ENCODE data around the gene TSPYL1.

Gene TSPYL1

DNA sequence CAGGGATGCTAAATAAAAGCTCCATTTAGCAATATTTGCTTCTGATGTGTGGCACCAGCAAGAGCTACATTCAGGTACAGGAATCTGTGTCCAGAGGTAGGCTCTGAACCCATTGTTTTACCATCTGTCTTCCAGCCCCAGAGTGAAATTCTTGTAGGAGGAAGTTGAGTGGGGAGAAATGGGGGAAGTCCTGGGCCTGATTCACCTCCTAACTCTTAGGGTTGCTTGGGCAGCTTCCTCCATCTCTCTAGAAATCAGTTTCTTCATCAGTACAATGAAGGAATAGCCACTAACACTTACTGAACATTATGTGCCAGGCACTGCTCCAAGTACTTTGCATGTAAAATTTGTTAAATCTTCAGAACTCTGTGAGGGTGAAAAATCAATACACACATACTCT, 35.1 kb upstream of the TSPYL1 start:
- no peak overlapping the region for H3K27ac ChIP-seq (ENCODE audit: low read depth, low read length)
- no peaks in the 10 kb centered on the region for H3K4me1 ChIP-seq (ENCODE audit: insufficient read depth, low read length)
- H3K4me3 ChIP-seq (ENCODE audit: low read length), result no peak overlapping the region
- H3K36me3 ChIP-seq (ENCODE audit: insufficient read depth, low read length), result no peaks in the 10 kb centered on the region
- H3K9me3 ChIP-seq (ENCODE audit: insufficient read depth, low read depth, low read length), result no peaks in the 10 kb centered on the region
- no peak overlapping the region for H3K9ac ChIP-seq (ENCODE audit: low read depth, low read length)
- no peaks in the 10 kb centered on the region for H3K27me3 ChIP-seq (ENCODE audit: insufficient read depth, low read length)

DNA sequence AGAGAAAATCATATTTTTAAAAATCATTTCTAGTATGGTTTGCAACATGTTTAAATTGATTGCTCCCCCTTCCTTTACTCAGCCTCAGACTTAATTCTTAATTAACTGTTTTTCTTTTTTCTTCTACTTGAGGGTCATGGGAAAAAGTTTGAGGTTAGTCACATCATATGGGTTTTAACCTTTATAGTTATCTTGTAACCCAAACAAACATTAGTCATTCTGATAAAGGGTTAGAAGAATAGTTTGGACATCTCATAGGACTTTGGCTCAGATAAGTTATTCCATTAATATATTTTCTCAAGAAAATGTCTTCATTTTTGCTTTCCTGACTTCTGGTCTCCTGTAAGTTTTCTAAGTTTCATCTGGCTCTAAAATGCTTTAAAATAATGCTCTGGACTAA, 34.5 kb upstream of the TSPYL1 start:
- Histone ChIP-seq H3K9ac (ENCODE audit: low read depth, low read length) (no peak overlapping the region), H3K9me3 (ENCODE audit: insufficient read depth, low read depth, low read length) (no peaks in the 10 kb centered on the region), H3K4me1 (ENCODE audit: insufficient read depth, low read length) (no peaks in the 10 kb centered on the region), H3K27ac (ENCODE audit: low read depth, low read length) (no peak overlapping the region), H3K27me3 (ENCODE audit: insufficient read depth, low read length) (no peaks in the 10 kb centered on the region), H3K36me3 (ENCODE audit: insufficient read depth, low read length) (no peaks in the 10 kb centered on the region), H3K4me3 (ENCODE audit: low read length) (no peak overlapping the region)

- no peak overlapping the region for H3K27ac ChIP-seq (ENCODE audit: low read depth, low read length)
- H3K36me3 ChIP-seq (ENCODE audit: insufficient read depth, low read length), result no peaks in the 10 kb centered on the region
- H3K9ac ChIP-seq (ENCODE audit: low read depth, low read length), result no peak overlapping the region
- H3K4me1 ChIP-seq (ENCODE audit: insufficient read depth, low read length), result no peaks in the 10 kb centered on the region
- H3K4me3 ChIP-seq (ENCODE audit: low read length), result no peak overlapping the region
- H3K9me3 ChIP-seq (ENCODE audit: insufficient read depth, low read depth, low read length), result no peaks in the 10 kb centered on the region
- no peaks in the 10 kb centered on the region for H3K27me3 ChIP-seq (ENCODE audit: insufficient read depth, low read length)
- WGBS, result 82% methylated on average over 1 of the region's 2 CpGs
Measured at GRCh38 chr6:116313101-116313776, 33.5 kb upstream of the TSPYL1 start.

DNA sequence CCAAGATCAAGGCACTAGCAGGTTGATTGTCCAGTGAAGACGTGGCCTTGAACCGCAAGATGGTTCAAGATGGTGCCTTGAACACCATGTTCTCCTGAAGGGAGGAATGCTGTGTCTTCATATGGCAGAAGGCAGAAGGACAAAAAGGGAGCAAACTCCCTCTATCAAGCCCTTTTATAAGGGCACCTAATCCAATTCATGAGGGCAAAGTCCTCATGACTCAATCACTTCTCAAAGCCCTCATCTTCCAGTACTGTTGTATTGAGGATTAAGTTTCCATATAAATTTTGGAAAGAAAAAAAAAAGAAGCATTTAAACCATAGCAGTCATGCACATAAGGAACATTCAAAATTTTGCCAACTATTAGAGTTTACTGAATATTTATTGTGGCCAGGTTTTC, 29.9 kb upstream of the TSPYL1 start:
- Histone ChIP-seq H3K36me3 (ENCODE audit: insufficient read depth, low read length) (no peaks in the 10 kb centered on the region), H3K27me3 (ENCODE audit: insufficient read depth, low read length) (no peaks in the 10 kb centered on the region), H3K9me3 (ENCODE audit: insufficient read depth, low read depth, low read length) (no peaks in the 10 kb centered on the region), H3K27ac (ENCODE audit: low read depth, low read length) (no peak overlapping the region), H3K4me1 (ENCODE audit: insufficient read depth, low read length) (no peaks in the 10 kb centered on the region), H3K4me3 (ENCODE audit: low read length) (no peak overlapping the region), H3K9ac (ENCODE audit: low read depth, low read length) (no peak overlapping the region)
- WGBS, result 49% methylated on average over 2 of the region's 2 CpGs

DNA sequence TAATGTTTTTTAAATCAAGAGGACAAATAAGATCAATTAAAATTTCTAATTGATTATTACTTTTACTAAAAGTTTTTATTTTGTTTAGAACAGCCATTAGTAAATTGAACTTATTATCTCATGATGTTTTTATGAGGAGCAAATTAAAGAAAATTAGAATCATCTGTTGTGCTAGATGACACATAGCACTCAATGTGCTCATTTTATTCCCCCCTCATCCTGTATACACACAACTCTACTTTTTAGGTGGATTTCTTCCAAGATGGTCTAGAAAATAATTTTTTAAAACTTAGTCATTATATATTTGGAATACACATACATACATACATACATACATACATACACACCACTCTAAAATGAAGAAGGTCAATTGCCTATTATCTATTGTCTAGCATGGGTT, 29.3 kb upstream of the TSPYL1 start:
- no peak overlapping the region for H3K27ac ChIP-seq (ENCODE audit: low read depth, low read length)

GRCh38 chr6:116307633-116308032, 27.9 kb upstream of the TSPYL1 start:
- Histone ChIP-seq H3K9me3 (ENCODE audit: insufficient read depth, low read depth, low read length) (no peaks in the 10 kb centered on the region), H3K4me3 (ENCODE audit: low read length) (no peak overlapping the region), H3K36me3 (ENCODE audit: insufficient read depth, low read length) (no peaks in the 10 kb centered on the region), H3K27me3 (ENCODE audit: insufficient read depth, low read length) (no peaks in the 10 kb centered on the region), H3K27ac (ENCODE audit: low read depth, low read length) (no peak overlapping the region), H3K4me1 (ENCODE audit: insufficient read depth, low read length) (no peaks in the 10 kb centered on the region), H3K9ac (ENCODE audit: low read depth, low read length) (no peak overlapping the region)
- WGBS, result 83% methylated on average over 1 of the region's 1 CpG

More for the DNA sequence above, 29.3 kb upstream of the TSPYL1 start:
- Histone ChIP-seq H3K4me1 (ENCODE audit: insufficient read depth, low read length) (no peaks in the 10 kb centered on the region), H3K4me3 (ENCODE audit: low read length) (no peak overlapping the region), H3K27me3 (ENCODE audit: insufficient read depth, low read length) (no peaks in the 10 kb centered on the region), H3K9ac (ENCODE audit: low read depth, low read length) (no peak overlapping the region), H3K36me3 (ENCODE audit: insufficient read depth, low read length) (no peaks in the 10 kb centered on the region), H3K9me3 (ENCODE audit: insufficient read depth, low read depth, low read length) (no peaks in the 10 kb centered on the region)

- Histone ChIP-seq H3K4me3 (ENCODE audit: low read length) (no peak overlapping the region), H3K27ac (ENCODE audit: low read depth, low read length) (no peak overlapping the region), H3K9me3 (ENCODE audit: insufficient read depth, low read depth, low read length) (no peaks in the 10 kb centered on the region), H3K27me3 (ENCODE audit: insufficient read depth, low read length) (no peaks in the 10 kb centered on the region), H3K36me3 (ENCODE audit: insufficient read depth, low read length) (no peaks in the 10 kb centered on the region), H3K4me1 (ENCODE audit: insufficient read depth, low read length) (no peaks in the 10 kb centered on the region), H3K9ac (ENCODE audit: low read depth, low read length) (no peak overlapping the region)
- 95% methylated on average over 1 of the region's 1 CpG for WGBS
Measured at GRCh38 chr6:116307001-116307400, 27.3 kb upstream of the TSPYL1 start.

DNA sequence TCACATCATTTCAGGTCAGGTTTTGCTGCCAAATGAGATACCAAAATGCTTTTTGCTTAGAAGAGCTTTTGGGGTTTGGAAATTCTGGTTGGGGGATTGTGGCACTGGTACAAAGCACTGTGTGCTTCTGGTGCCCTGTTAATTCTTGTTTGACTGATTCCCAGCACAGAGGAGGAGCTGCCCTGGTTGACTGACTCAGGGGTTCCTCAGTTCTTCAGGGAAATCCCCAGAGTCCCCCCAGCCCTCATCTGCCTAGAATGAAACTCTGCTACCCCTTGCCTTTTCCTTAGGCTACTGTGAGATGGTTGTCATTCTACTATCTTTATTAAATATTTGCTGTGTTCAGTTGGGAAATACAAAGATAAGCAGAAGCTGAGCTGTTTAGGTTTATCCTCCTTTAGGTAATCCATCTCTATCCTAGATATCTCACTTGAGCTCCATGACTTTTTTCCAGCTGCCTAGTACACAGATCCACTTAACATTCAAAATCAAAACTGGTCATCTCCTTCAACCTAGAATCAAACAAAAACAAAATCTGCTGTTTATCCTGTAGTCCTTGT, 24.9 kb upstream of the TSPYL1 start:
- Histone ChIP-seq H3K27me3 (ENCODE audit: insufficient read depth, low read length) (no peaks in the 10 kb centered on the region), H3K27ac (ENCODE audit: low read depth, low read length) (no peak overlapping the region), H3K9ac (ENCODE audit: low read depth, low read length) (no peak overlapping the region), H3K36me3 (ENCODE audit: insufficient read depth, low read length) (no peaks in the 10 kb centered on the region), H3K9me3 (ENCODE audit: insufficient read depth, low read depth, low read length) (no peaks in the 10 kb centered on the region), H3K4me1 (ENCODE audit: insufficient read depth, low read length) (no peaks in the 10 kb centered on the region), H3K4me3 (ENCODE audit: low read length) (no peak overlapping the region)

DNA sequence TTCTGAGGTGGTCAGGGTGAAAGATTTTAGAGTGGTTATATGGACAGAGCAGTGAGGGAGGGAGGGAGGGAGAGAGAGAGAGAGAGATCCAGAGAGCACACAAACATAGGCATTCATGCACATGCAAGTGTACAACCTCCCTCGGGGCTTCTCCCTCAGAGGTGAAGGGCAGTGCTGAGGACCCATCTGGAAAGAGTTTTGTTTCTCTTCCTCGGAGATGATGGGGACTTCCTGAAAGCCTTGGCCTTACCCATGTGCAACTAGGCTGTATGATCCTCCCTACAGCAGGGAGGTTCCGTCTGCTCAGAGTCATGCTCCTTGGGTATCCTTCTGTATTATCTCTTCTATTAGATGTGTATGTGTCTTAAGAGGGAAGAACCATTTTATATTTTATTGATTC, 21.4 kb upstream of the TSPYL1 start:
- no peaks in the 10 kb centered on the region for H3K27me3 ChIP-seq (ENCODE audit: insufficient read depth, low read length)
- H3K27ac ChIP-seq (ENCODE audit: low read depth, low read length), result no peak overlapping the region
- H3K4me3 ChIP-seq (ENCODE audit: low read length), result no peak overlapping the region
- H3K9me3 ChIP-seq (ENCODE audit: insufficient read depth, low read depth, low read length), result peaks cover 10% of the 10 kb centered on the region
- H3K9ac ChIP-seq (ENCODE audit: low read depth, low read length), result no peak overlapping the region
- no peaks in the 10 kb centered on the region for H3K36me3 ChIP-seq (ENCODE audit: insufficient read depth, low read length)
- 91% methylated on average over 3 of the region's 3 CpGs for WGBS
- no peaks in the 10 kb centered on the region for H3K4me1 ChIP-seq (ENCODE audit: insufficient read depth, low read length)

DNA sequence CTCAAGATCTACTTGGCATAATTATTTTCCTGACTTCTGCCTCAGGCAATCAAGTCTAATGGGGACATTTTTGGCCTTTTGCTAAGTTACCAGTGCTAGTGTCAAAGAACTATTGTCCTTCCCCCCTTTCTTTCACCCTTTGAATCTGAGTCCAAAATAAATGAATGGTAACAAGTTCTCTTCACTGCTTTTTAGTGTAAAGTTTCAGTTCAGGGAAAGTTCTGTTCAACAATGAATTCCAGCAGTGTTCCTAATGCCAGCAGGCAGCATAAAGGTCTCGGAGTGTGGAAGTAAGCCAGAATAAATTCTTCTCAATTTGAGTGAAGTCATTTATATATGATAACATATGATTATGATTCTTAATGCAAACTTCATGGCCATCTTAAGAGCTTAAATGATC, 20.8 kb upstream of the TSPYL1 start:
- Histone ChIP-seq H3K4me1 (ENCODE audit: insufficient read depth, low read length) (no peaks in the 10 kb centered on the region), H3K27me3 (ENCODE audit: insufficient read depth, low read length) (no peaks in the 10 kb centered on the region), H3K36me3 (ENCODE audit: insufficient read depth, low read length) (no peaks in the 10 kb centered on the region), H3K4me3 (ENCODE audit: low read length) (no peak overlapping the region), H3K27ac (ENCODE audit: low read depth, low read length) (no peak overlapping the region), H3K9me3 (ENCODE audit: insufficient read depth, low read depth, low read length) (peaks cover 10% of the 10 kb centered on the region), H3K9ac (ENCODE audit: low read depth, low read length) (no peak overlapping the region)
- WGBS, result 67% methylated on average over 1 of the region's 1 CpG

GRCh38 chr6:116298973-116299372, 19.2 kb upstream of the TSPYL1 start:
- Histone ChIP-seq H3K4me3 (ENCODE audit: low read length) (no peak overlapping the region), H3K36me3 (ENCODE audit: insufficient read depth, low read length) (no peaks in the 10 kb centered on the region), H3K27me3 (ENCODE audit: insufficient read depth, low read length) (no peaks in the 10 kb centered on the region), H3K27ac (ENCODE audit: low read depth, low read length) (no peak overlapping the region), H3K9me3 (ENCODE audit: insufficient read depth, low read depth, low read length) (peaks cover 10% of the 10 kb centered on the region), H3K9ac (ENCODE audit: low read depth, low read length) (no peak overlapping the region), H3K4me1 (ENCODE audit: insufficient read depth, low read length) (no peaks in the 10 kb centered on the region)

- WGBS, result 95% methylated on average over 2 of the region's 3 CpGs
- Histone ChIP-seq H3K27me3 (ENCODE audit: insufficient read depth, low read length) (no peaks in the 10 kb centered on the region), H3K36me3 (ENCODE audit: insufficient read depth, low read length) (no peaks in the 10 kb centered on the region), H3K9me3 (ENCODE audit: insufficient read depth, low read depth, low read length) (peaks cover 10% of the 10 kb centered on the region), H3K9ac (ENCODE audit: low read depth, low read length) (no peak overlapping the region), H3K4me1 (ENCODE audit: insufficient read depth, low read length) (no peaks in the 10 kb centered on the region), H3K4me3 (ENCODE audit: low read length) (no peak overlapping the region), H3K27ac (ENCODE audit: low read depth, low read length) (no peak overlapping the region)
Measured at GRCh38 chr6:116298273-116298672, 18.5 kb upstream of the TSPYL1 start.

Measured in HUES64 (cell line).